MM.1S (cell line): ENCODE measurements around the gene ACTN1.

ENCODE experiments used
- DNase-seq: peaks from one replicate; pipeline ENCODE4 v3.0.0-alpha.2; 2015
- H2AFZ ChIP-seq: fragments of 300-600 bp; sonication (generic); 2 replicates; pipeline ENCODE4 v1.6.0; 2016; ENCODE audit warnings: antibody characterized with exemption, low read length
- H3F3A ChIP-seq: fragments of 300-600 bp; sonication (generic); 2 replicates; pipeline ENCODE4 v1.6.1; 2016; ENCODE audit warnings: mild to moderate bottlenecking, antibody characterized with exemption, low read length, moderate library complexity, mixed read lengths; ENCODE audit not compliant: insufficient read depth
- H3K27ac ChIP-seq: fragments of 300-600 bp; sonication (generic); 2 replicates; pipeline ENCODE4 v1.5.1; 2016; ENCODE audit warnings: mild to moderate bottlenecking, low read length
- H3K27me3 ChIP-seq: fragments of 300-600 bp; sonication (generic); replicated peaks from 2 replicates; pipeline ENCODE4 v1.6.0; 2016; ENCODE audit warnings: low read length; ENCODE audit not compliant: insufficient read depth
- H3K36me3 ChIP-seq: fragments of 300-600 bp; sonication (generic); replicated peaks from 2 replicates; pipeline ENCODE4 v1.6.1; 2016; ENCODE audit warnings: mild to moderate bottlenecking, low read length, mixed read lengths; ENCODE audit not compliant: insufficient read depth
- H3K4me1 ChIP-seq: fragments of 300-600 bp; sonication (generic); 2 replicates; pipeline ENCODE4 v1.6.1; 2016; ENCODE audit warnings: low read length, mixed read lengths
- H3K4me2 ChIP-seq: fragments of 300-600 bp; sonication (generic); 2 replicates; pipeline ENCODE4 v1.6.0; 2016; ENCODE audit warnings: low read depth, low read length
- H3K4me3 ChIP-seq: fragments of 300-600 bp; sonication (generic); 2 replicates; pipeline ENCODE4 v1.5.1; 2016; ENCODE audit warnings: low read length, mixed read lengths
- H3K79me2 ChIP-seq: fragments of 300-600 bp; sonication (generic); 2 replicates; pipeline ENCODE4 v1.6.1; 2016; ENCODE audit warnings: mixed run types, low read length, mixed read lengths
- H3K9ac ChIP-seq: fragments of 300-600 bp; sonication (generic); 2 replicates; pipeline ENCODE4 v1.6.1; 2016; ENCODE audit warnings: low read length, mixed read lengths
- H3K9me2 ChIP-seq: fragments of 300-600 bp; sonication (generic); replicated peaks from 2 replicates; pipeline ENCODE4 v1.6.1; 2016; ENCODE audit warnings: mild to moderate bottlenecking, low read length, mixed read lengths; ENCODE audit not compliant: insufficient read depth
- H3K9me3 ChIP-seq: fragments of 300-600 bp; sonication (generic); replicated peaks from 2 replicates; pipeline ENCODE4 v1.6.1; 2016; ENCODE audit warnings: mild to moderate bottlenecking, low read length, mixed read lengths; ENCODE audit not compliant: insufficient read depth
- H4K20me1 ChIP-seq: fragments of 300-600 bp; sonication (generic); 2 replicates; pipeline ENCODE4 v1.6.1; 2016; ENCODE audit warnings: mild to moderate bottlenecking, low read length, moderate library complexity, mixed read lengths; ENCODE audit not compliant: insufficient read depth
- EZH2 ChIP-seq: fragments of 300-600 bp; sonication (generic); optimal IDR thresholded peaks from 2 replicates; pipeline ENCODE3; 2017; ENCODE audit warnings: low read depth, mild to moderate bottlenecking, antibody characterized with exemption, low read length, mixed read lengths
- EZH2phosphoT487 ChIP-seq: fragments of 300-600 bp; sonication (generic); IDR thresholded peaks from 2 replicates; pipeline ENCODE4 v1.6.1; 2018; ENCODE audit warnings: antibody characterized with exemption, low read length
- TF ChIP-seq, protein P1 (sequence below): fragments of 300-600 bp; sonication (generic); IDR thresholded peaks from 2 replicates; pipeline ENCODE4 v1.5.1; 2016; ENCODE audit warnings: antibody characterized with exemption, low read length, mixed read lengths

Gene ACTN1

DNA sequence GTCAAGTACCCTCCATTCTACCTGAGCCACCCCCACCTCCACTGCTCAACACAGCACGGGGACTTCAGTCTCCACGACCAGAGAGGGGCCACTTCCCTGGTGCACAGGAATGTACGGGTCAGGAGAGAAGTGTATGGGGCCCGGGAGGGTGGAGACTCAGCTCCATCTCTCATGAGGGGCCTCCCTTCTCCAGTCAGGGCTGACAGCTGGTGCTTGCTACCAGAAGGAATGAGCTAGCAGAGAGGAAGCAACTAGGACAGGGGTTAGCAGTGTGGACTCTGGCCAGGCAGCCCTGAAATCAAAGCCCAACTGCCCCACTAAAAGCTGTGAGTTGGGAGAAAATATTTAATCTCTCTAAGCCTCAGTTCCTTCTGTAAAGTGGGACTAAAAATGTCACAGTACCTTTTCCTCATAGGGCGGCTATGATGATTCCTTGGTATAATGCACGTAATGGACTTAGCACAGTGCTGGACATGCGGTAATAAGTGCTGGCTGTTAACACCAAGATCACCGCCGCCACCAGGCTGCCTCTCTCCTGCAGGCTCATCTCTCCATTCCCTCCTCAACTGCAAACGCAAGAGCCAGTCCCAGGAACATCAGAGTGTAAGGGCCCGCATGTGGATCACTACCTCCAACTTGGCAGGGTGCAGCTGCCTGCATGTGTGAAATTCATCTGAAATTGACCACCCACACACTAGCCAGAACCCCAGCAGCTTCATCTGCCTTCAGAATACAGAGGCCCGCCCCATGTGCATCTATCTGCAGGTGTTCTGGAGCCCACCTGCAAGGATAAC is 14.6 kb downstream of the ACTN1 start:
- Histone ChIP-seq H3K9me3 (no peaks in the 10 kb centered on the region), H4K20me1 (no peaks in the 10 kb centered on the region), H3K4me3 (no peak overlapping the region), H3K9ac (no peak overlapping the region), H3K36me3 (no peaks in the 10 kb centered on the region), H3K4me1 (no peaks in the 10 kb centered on the region), H3K27me3 (no peaks in the 10 kb centered on the region), H3F3A (no peaks in the 10 kb centered on the region), H2AFZ (no peak overlapping the region), H3K9me2 (no peaks in the 10 kb centered on the region), H3K4me2 (no peak overlapping the region), H3K27ac (no peak overlapping the region), H3K79me2 (no peaks in the 10 kb centered on the region)
- DNase-seq, result no peak
- TF ChIP-seq EZH2phosphoT487 (no peak), EZH2 (no peak)
- TF ChIP-seq, protein P1, sequence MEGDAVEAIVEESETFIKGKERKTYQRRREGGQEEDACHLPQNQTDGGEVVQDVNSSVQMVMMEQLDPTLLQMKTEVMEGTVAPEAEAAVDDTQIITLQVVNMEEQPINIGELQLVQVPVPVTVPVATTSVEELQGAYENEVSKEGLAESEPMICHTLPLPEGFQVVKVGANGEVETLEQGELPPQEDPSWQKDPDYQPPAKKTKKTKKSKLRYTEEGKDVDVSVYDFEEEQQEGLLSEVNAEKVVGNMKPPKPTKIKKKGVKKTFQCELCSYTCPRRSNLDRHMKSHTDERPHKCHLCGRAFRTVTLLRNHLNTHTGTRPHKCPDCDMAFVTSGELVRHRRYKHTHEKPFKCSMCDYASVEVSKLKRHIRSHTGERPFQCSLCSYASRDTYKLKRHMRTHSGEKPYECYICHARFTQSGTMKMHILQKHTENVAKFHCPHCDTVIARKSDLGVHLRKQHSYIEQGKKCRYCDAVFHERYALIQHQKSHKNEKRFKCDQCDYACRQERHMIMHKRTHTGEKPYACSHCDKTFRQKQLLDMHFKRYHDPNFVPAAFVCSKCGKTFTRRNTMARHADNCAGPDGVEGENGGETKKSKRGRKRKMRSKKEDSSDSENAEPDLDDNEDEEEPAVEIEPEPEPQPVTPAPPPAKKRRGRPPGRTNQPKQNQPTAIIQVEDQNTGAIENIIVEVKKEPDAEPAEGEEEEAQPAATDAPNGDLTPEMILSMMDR, result no peak

DNA sequence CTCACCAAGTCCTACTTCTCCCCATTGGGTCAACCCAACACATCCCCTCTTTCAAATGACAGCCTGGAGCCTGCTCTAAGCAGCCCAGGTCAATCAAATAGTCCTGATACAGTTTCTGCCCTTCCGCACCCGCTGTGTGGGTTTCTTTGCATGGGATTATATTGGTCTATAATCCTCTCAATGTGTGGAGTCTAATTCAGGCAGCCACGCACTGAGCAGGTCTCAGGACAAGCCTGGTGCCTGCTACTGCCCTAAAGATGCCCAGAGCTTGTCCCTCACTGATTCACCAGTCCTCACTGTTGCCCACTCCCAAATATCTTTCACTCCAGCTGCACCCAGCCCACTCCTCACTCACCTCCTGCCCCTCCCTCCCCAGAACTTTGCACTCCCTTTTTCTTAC is 16.4 kb downstream of the ACTN1 start:
- H3K27ac ChIP-seq, result no peak overlapping the region
- no peak for DNase-seq
- H3K36me3 ChIP-seq, result no peaks in the 10 kb centered on the region
- no peak overlapping the region for H3K4me3 ChIP-seq
- H3K9ac ChIP-seq, result no peak overlapping the region
- no peak for TF ChIP-seq EZH2phosphoT487
- no peaks in the 10 kb centered on the region for H3K9me2 ChIP-seq
- no peaks in the 10 kb centered on the region for H3K4me1 ChIP-seq
- H3K4me2 ChIP-seq, result no peak overlapping the region
- H4K20me1 ChIP-seq, result no peaks in the 10 kb centered on the region
- H2AFZ ChIP-seq, result no peak overlapping the region
- no peaks in the 10 kb centered on the region for H3K9me3 ChIP-seq
- H3K27me3 ChIP-seq, result no peaks in the 10 kb centered on the region
- no peaks in the 10 kb centered on the region for H3K79me2 ChIP-seq
- no peaks in the 10 kb centered on the region for H3F3A ChIP-seq

DNA sequence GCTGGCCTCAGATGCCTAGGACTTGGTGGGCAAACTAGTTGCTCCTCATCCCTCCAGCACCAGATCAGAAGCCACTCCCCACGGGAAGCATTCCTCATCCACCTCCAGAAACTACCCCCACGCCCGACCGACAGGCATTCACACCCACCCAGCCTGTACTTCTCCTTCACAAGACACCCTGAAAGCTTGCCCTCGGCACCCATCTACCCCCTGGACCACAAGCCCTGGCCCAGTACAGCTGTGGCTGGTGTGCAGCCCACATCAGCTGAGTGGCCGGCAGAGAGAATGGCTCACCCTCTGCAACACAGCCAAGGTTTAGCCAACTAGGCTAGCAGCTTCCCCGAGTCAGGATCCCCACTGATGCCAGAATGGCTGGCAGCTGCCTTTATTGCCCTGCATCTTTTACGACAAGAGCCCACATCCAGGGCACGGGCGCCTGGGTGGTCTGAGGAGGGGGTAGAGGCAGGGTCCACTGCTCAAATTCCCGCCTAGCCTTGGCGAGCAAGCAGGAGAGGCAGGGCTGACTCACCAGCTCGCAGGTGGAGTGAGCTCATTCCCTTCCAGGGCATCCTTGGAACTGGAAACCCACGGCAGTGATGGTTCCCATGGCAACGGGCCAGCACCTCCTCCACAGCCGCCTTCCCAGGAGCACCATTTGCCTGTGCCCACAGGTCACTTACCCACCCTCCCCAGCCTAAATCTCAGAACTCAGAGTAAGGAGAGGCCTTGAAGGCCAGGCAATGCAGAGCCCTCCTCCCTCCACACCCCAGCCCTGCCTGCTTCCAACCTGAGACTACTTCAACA is 17.1 kb downstream of the ACTN1 start:
- DNase-seq, result no peak
- H3K9me3 ChIP-seq, result no peaks in the 10 kb centered on the region
- H3F3A ChIP-seq, result no peaks in the 10 kb centered on the region
- no peak for TF ChIP-seq EZH2phosphoT487
- TF ChIP-seq, protein P1, result no peak
- TF ChIP-seq EZH2, result no peak
- H3K27ac ChIP-seq, result no peak overlapping the region
- H3K9me2 ChIP-seq, result no peaks in the 10 kb centered on the region
- H3K36me3 ChIP-seq, result no peaks in the 10 kb centered on the region
- H3K9ac ChIP-seq, result no peak overlapping the region
- no peak overlapping the region for H3K4me2 ChIP-seq
- no peaks in the 10 kb centered on the region for H3K27me3 ChIP-seq
- no peak overlapping the region for H3K4me3 ChIP-seq
- no peaks in the 10 kb centered on the region for H3K4me1 ChIP-seq
- H3K79me2 ChIP-seq, result no peaks in the 10 kb centered on the region
- no peaks in the 10 kb centered on the region for H4K20me1 ChIP-seq
- no peak overlapping the region for H2AFZ ChIP-seq
